HG02973 (cell line): ENCODE results near the gene NKD2.
"Not testable (repeated sequence)": the region's sequence is repeated elsewhere in the genome, so short reads cannot be mapped to it uniquely, and the experiment has no call there.

ENCODE experiments used
- ATAC-seq: cut with Tn5 transposase; IDR thresholded peaks from one replicate; pipeline ENCODE4 v1.9.1; 2021; ENCODE audit warnings: moderate library complexity; ENCODE audit not compliant: unreplicated experiment

Gene NKD2

DNA sequence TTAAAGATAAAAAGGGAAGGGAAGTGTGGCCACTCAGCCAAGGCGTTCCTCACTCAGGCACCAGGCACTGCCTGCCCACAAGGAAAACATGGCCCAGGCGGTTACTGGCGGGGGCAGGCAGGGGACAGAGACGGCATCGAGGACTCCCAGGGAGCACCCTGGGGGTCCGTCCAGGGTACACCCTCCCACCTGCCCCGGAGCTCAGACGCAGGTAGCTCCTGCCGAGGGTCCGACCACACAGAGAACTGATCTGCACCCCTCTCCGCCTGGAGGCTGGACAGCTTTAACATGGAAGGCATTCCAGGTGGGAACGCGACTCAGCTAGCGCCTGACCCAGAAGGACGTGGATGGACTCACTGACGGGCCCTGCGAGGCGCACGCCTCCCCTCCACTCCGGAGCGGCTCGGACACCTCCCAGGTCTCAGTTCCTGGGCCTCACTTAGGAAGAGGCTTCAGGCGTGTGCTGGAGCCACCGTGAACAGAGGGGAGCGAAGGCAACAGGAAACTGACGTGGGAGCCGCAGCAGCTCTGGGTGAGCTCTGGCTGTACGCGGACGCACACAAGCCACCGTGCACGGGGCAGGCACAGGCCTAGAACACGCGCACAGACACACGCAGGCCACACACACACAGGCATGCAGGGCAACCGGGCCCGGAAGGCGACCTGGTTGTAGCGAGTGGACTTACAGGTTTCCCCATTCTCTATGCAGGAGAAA, 47.5 kb downstream of the NKD2 start:
- ATAC-seq = no peak

GRCh38 chr5:1056611-1057484, 48.2 kb downstream of the NKD2 start:
- no peak for ATAC-seq

GRCh38 chr5:1057485-1058082, 49.0 kb downstream of the NKD2 start:
- no peak for ATAC-seq

- no peak for ATAC-seq
These were observed 49.7 kb downstream of the NKD2 start for GRCh38 chr5:1058083-1058945.

- no peak for ATAC-seq
These were observed 50.6 kb downstream of the NKD2 start for GRCh38 chr5:1058988-1059883.

DNA sequence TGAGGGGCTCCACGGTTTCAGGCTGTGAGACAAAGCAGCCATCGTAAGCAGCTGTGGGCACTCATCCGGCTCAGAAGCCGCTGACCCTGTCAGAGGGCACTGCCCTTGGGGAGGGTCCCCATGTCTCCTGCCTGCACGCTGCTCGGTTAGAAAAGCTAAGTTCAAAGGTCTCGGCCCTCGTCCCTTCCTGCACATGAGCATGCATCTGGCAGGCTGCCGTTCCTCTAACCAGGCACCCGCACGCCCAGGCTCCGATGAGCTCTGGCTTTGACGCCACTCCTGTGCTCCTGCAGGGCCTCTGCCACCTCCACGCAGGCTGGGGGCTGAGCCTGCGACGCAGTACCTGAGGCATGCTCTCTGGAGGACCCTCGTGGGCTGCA, 51.3 kb downstream of the NKD2 start:
- ATAC-seq = no peak

DNA sequence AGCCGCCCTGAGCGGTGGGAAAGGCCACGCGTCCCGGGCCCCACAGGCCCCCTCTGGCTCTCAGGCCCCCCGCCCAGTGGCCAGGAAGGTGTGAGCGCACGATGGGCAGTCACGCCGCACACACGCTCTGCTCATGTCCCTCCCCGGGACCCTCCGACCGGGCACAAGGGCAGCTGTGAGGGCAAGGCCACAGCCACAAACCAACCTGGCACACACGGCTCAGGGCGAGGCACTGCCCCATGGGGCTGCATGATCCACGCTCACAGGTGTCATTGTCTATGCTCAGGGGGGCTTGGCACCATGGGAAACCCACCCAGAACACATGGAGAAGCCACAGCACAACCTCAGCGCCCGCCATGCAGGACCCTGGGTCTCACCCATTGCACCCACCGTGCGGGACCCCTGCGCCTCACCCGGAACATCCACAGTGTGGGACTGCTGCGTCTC, 52.0 kb downstream of the NKD2 start:
- ATAC-seq = no peak

DNA sequence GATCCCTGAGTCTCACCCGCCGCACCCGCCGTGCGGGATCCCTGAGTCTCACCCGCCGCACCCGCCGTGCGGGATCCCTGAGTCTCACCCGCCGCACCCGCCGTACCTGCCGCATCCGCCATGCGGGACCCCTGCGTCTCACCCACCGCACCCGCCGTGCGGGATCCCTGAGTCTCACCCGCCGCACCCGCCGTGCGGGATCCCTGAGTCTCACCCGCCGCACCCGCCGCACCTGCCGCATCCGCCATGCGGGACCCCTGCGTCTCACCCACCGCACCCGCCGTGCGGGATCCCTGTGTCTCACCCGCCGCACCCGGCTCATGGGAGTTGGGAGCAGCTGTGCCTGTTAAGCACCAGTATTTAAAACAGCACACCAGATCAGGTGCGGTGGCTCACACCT, 52.7 kb downstream of the NKD2 start:
- ATAC-seq = not testable (repeated sequence)

GRCh38 chr5:1061916-1062315, 53.3 kb downstream of the NKD2 start:
- ATAC-seq = no peak

DNA sequence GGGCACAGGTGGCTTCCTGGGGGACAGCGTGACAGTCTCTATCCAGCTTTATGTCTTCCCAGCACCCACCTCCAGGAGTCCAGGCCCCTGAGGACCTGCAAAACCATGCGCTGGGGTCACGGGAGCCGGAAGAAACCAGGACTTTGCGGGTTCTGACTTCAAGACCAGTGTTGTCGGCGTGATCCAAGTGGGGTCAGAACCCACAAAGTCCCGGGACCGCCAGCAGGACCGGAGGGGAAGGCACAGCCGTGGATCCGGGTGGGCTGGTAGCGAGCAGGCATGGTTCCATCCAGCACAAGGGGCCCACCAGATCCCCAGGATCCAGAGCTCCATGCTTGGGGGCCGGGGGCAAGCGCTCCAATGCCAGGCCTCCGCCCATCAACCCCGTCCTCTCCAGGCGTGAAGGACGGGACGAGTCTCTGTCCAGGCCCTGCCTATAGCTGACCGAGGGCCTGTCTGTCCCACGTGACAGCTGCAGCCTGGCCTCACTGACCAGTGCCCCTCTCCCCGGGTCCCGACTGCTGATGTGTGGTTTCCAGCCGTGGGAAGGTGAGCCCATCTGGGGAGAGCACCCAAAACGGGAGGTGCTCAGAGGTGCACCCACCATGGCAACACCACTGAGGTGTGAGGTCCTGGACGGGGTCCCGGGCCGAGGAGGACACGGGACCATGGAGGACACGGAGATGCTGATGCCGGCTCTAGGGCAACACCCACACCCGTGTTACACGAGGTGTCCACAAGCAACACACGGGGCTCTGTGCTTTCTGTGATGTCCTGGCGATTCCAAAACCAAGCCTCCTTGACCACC, 54.4 kb downstream of the NKD2 start:
- ATAC-seq = no peak

GRCh38 chr5:1063661-1064382, 55.2 kb downstream of the NKD2 start:
- no peak for ATAC-seq

GRCh38 chr5:1064383-1065142, 56.0 kb downstream of the NKD2 start:
- no peak for ATAC-seq

- ATAC-seq = no peak
These were observed 56.6 kb downstream of the NKD2 start for GRCh38 chr5:1065143-1065750.

DNA sequence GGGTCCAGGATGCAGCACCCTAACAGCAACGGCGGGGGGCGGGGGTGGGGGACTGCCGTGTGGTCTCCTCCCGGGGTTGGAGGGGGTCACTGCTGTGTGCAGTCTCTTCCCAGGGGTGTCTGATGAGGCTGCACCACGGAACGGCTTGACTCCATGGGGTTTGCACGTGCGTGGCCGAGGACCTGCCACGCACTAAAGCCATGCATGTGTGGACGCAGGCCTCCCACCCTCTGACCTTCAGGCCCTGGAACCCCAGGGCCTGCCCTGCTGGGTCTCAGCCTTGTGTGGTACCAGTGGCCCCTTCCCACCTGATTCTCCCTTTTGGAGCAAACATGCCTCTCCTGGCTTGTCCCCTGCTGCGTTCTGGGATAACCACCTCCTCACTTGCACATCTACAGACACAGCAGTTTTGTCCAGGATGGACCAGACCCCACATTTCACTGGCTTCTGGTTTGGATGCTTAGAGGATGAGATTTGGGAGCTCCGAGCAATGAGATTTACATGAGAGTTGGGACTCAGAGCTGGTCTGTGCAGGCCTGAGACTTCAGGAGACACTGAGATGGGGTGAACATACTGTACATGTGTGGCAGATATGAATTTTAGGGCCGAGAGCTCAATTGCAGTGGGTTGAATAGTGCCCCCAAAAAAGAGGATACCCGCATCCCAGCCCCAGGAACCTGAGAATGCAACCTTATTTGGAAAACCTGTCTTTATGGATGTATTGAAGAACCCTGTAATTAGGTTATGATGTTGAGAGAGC, 57.5 kb downstream of the NKD2 start:
- no peak for ATAC-seq

GRCh38 chr5:1066676-1067075, 58.1 kb downstream of the NKD2 start:
- no peak for ATAC-seq
